ENCODE data around the gene SREK1IP1.
"Not testable (repeated sequence)": the region's sequence is repeated elsewhere in the genome, so short reads cannot be mapped to it uniquely, and the experiment has no call there.

SREK1IP1 gene

GRCh38 chr5:64765804-64766504, 2.5 kb downstream of the SREK1IP1 start:
- DNase-seq (ENCODE audit: low read depth in 2 of 2) = no peak

- no peak for DNase-seq (ENCODE audit: low read depth in 2 of 2)
Measured at GRCh38 chr5:64763948-64764503, 4.5 kb downstream of the SREK1IP1 start.

GRCh38 chr5:64759960-64760660, 8.4 kb downstream of the SREK1IP1 start:
- no peak for DNase-seq (ENCODE audit: low read depth in 2 of 2)

GRCh38 chr5:64758901-64759300, 9.6 kb downstream of the SREK1IP1 start:
- DNase-seq (ENCODE audit: low read depth in 2 of 2) = no peak

- no peak for DNase-seq (ENCODE audit: low read depth in 2 of 2)
Measured at GRCh38 chr5:64754066-64754465, 14.4 kb downstream of the SREK1IP1 start.

- no peak for DNase-seq (ENCODE audit: low read depth in 2 of 2)
Measured at GRCh38 chr5:64749385-64749784, 19.1 kb downstream of the SREK1IP1 start.

- DNase-seq (ENCODE audit: low read depth in 2 of 2) = no peak
Measured at GRCh38 chr5:64746446-64746845, 22.0 kb downstream of the SREK1IP1 start.

GRCh38 chr5:64744914-64745313, 23.6 kb downstream of the SREK1IP1 start:
- DNase-seq (ENCODE audit: low read depth in 2 of 2) = no peak

GRCh38 chr5:64742821-64743220, 25.7 kb downstream of the SREK1IP1 start:
- DNase-seq (ENCODE audit: low read depth in 2 of 2) = no peak

- DNase-seq (ENCODE audit: low read depth in 2 of 2) = no peak
Measured at GRCh38 chr5:64742411-64742810, 26.1 kb downstream of the SREK1IP1 start.

GRCh38 chr5:64727150-64727549, 41.3 kb downstream of the SREK1IP1 start:
- no peak for DNase-seq (ENCODE audit: low read depth in 2 of 2)

GRCh38 chr5:64722588-64722987, 45.9 kb downstream of the SREK1IP1 start:
- no peak for DNase-seq (ENCODE audit: low read depth in 2 of 2)

GRCh38 chr5:64714495-64714894, 54.0 kb downstream of the SREK1IP1 start:
- not testable (repeated sequence) for DNase-seq (ENCODE audit: low read depth in 2 of 2)

GRCh38 chr5:64707191-64707590, 61.3 kb downstream of the SREK1IP1 start:
- DNase-seq (ENCODE audit: low read depth in 2 of 2) = no peak

- not testable (repeated sequence) for DNase-seq (ENCODE audit: low read depth in 2 of 2)
Measured at GRCh38 chr5:64706074-64706473, 62.4 kb downstream of the SREK1IP1 start.

GRCh38 chr5:64700765-64701164, 67.7 kb downstream of the SREK1IP1 start:
- no peak for DNase-seq (ENCODE audit: low read depth in 2 of 2)

- DNase-seq (ENCODE audit: low read depth in 2 of 2) = not testable (repeated sequence)
Measured at GRCh38 chr5:64696414-64696813, 72.1 kb downstream of the SREK1IP1 start.

GRCh38 chr5:64693636-64694035, 74.9 kb downstream of the SREK1IP1 start:
- no peak for DNase-seq (ENCODE audit: low read depth in 2 of 2)

GRCh38 chr5:64691291-64691690, 77.2 kb downstream of the SREK1IP1 start:
- DNase-seq (ENCODE audit: low read depth in 2 of 2) = no peak

- DNase-seq (ENCODE audit: low read depth in 2 of 2) = no peak
Measured at GRCh38 chr5:64690417-64691151, 77.9 kb downstream of the SREK1IP1 start, which contains the start of gene SHISAL2B. Gene SHISAL2B, plus strand, starts transcription at chr5:64690503. Its CDS starts 121 bp downstream, at chr5:64690624.

GRCh38 chr5:64690104-64690416, 78.4 kb downstream of the SREK1IP1 start:
- DNase-seq (ENCODE audit: low read depth in 2 of 2) = no peak

- DNase-seq (ENCODE audit: low read depth in 2 of 2) = no peak
Measured at GRCh38 chr5:64688965-64689364, 79.5 kb downstream of the SREK1IP1 start.
